Effector memory CD8-positive, alpha-beta T cell (primary cell): Measurements from ENCODE around the gene SLC27A3.
"Not testable (repeated sequence)": the region's sequence is repeated elsewhere in the genome, so short reads cannot be mapped to it uniquely, and the experiment has no call there.

Source experiments
- ATAC-seq: fragments of 150-1000 bp; cut with Tn5 transposase; replicated peaks from 2 replicates; pipeline ENCODE4 v1.10.0; 2021; ENCODE audit warnings: mild to moderate bottlenecking, moderate library complexity
- DNase-seq, 3 experiments: peaks; one replicate each; pipeline ENCODE4 v3.0.0; 2021
- H3K27ac Mint-ChIP-seq, 2 donors: one replicate each; pipeline ENCODE4 v1.8.0; 2022; ENCODE audit warnings: mild to moderate bottlenecking in 2 of 2, mixed read lengths in 2 of 2, moderate library complexity in 2 of 2
- H3K27me3 Mint-ChIP-seq, 2 donors: one replicate each; pipeline ENCODE4 v1.8.0; 2022; ENCODE audit warnings: mixed read lengths in 2 of 2
- H3K36me3 Mint-ChIP-seq: one replicate; pipeline ENCODE4 v1.8.0; 2022; ENCODE audit warnings: mild to moderate bottlenecking, moderate library complexity, mixed read lengths; ENCODE audit not compliant: insufficient read depth
- H3K4me1 Mint-ChIP-seq, 2 donors: one replicate each; pipeline ENCODE4 v1.8.0; 2022; ENCODE audit warnings: low read depth in 2 of 2, mixed read lengths in 2 of 2
- H3K4me3 Mint-ChIP-seq, 2 donors: one replicate each; pipeline ENCODE4 v1.8.0; 2022; ENCODE audit warnings: mild to moderate bottlenecking in 2 of 2, mixed read lengths in 2 of 2, moderate library complexity in 2 of 2
- H3K9me3 Mint-ChIP-seq, 2 donors: one replicate each; pipeline ENCODE4 v1.8.0; 2022; ENCODE audit warnings: mixed read lengths in 2 of 2

Gene SLC27A3

DNA sequence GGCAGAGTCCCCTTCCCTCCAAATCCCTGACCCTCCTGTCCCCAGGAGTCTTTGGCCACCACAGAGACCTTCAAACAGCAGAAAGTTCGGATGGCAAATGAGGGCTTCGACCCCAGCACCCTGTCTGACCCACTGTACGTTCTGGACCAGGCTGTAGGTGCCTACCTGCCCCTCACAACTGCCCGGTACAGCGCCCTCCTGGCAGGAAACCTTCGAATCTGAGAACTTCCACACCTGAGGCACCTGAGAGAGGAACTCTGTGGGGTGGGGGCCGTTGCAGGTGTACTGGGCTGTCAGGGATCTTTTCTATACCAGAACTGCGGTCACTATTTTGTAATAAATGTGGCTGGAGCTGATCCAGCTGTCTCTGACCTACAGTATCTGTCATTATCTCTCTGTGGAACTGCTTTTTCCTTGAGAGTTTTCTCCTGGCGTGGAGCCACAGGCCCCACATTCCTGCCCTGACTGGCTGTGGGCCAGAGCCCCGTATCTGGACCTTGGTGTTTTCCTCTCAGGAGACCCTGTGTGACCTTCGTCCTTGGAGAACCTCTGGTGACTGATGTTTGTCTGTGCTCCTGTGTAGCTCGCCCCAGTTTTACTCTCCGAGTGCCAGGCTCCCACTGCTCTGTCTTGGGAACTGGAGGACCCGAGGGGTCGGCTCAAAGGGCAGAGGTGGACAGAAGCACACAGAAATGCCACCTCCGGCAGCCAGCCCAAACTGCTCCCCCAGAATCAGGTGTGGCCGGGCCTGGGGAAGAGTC lies 4.8 kb downstream of the SLC27A3 start:
- H3K4me1 Mint-ChIP-seq, result peaks cover 21 to 25% of the 10 kb centered on the region in 2 donors
- H3K27me3 Mint-ChIP-seq, result no peaks in the 10 kb centered on the region
- ATAC-seq (no peak), DNase-seq (no peak)
- H3K4me3 Mint-ChIP-seq, result no peak overlapping the region
- H3K9me3 Mint-ChIP-seq, result no peaks in the 10 kb centered on the region
- H3K36me3 Mint-ChIP-seq, result peaks cover 18% of the 10 kb centered on the region
- H3K27ac Mint-ChIP-seq, result no peak overlapping the region

DNA sequence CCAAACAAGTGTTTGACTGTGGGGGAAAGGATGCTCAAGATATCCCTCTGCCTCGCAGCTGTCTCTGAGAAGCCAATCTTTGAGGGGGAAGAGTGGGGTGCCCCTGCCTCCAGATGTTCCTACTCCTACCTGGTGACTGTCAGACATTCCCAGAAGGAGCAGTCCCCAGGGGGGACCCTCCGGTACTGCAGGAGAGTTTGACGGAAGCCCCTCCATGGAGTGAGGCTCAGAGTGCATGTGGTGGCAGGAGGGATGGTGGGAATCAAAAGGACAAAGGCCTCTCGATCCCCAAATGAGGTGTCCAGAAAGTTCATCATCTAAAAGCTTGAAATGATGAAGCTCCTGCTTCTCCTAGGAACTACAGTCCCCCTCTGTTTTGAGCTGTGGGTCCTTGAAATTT lies 5.3 kb downstream of the SLC27A3 start:
- no peaks in the 10 kb centered on the region for H3K27me3 Mint-ChIP-seq
- peaks cover 13% of the 10 kb centered on the region for H3K36me3 Mint-ChIP-seq
- peaks cover 20 to 24% of the 10 kb centered on the region in 2 donors for H3K4me1 Mint-ChIP-seq
- no peaks in the 10 kb centered on the region for H3K9me3 Mint-ChIP-seq
- H3K4me3 Mint-ChIP-seq, result no peak overlapping the region
- no peak for DNase-seq
- ATAC-seq, result no peak
- no peak overlapping the region for H3K27ac Mint-ChIP-seq

DNA sequence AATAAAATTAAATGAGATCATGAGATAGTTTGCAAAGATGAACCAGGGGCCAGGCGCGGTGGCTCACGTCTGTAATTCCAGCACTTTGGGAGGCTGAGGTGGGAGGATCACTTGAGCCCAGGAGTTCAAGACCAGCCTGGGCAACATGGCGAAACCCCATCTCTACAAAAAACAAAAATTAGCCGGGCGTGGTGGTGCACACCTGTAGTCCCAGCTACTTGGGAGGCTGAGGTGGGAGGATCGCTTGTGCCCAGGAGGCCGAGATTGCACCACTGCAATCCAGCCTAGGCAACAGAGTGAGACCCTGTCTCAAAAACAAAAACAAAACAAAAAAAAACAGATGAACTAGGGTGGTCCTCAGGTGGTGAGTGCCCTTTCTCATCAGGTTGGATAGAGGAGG lies 7.4 kb downstream of the SLC27A3 start:
- ATAC-seq, H3K36me3 Mint-ChIP-seq, DNase-seq, H3K9me3 Mint-ChIP-seq, H3K27me3 Mint-ChIP-seq: not testable (repeated sequence)
- Mint-ChIP-seq H3K4me3 (peak overlapping the region; percentile 85 to 86), H3K4me1 (peaks cover 8 to 13% of the 10 kb centered on the region in 2 donors), H3K27ac (peak overlapping the region; percentile 85 to 96)

DNA sequence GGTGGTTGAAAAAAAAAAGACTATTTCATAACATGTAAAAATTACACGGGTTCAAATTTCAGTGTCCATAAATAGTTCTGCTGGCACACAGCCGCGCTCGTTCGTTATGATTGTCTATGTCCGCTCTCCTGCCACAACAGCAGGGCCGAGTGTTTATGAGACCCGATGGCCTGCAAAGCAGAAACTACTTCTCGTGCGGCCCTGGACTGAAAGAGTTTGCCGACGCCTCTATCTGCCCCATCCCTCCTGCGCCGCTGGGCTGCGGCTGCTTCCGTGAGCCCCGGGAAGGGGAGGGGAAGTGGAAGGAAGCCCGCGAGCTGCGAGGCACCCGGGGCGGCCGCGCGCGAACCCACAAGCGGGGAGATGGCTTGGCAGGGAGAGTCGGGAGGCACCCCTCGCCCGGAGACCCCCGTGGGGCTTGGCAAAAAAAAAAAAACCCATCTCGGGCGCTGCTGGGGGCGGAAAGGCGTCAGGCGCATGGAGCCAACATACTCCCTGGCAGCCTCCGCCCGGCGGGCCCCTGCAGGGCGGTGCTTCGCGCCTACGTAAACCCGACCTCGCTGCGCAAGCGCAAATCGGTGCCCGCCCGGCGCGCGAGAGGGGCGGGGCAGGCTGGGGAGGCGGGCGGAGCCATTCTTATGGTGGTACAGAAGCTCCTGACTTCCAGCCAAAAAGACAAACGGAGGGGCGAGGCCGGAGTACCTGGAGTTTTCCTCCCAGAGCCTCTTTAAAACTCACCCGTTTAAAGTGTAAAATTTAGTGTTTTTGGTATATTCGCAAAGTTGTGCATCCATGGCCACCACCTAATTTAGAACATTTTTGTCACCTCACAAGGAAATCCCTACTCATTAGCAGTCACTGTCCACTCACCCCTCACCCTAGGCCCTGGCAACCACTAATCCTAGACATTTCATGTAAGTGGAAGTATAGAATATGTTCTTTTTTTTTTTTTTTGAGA lies 8.3 kb downstream of the SLC27A3 start:
- DNase-seq (peak; percentile 88 to 90 (median 89)), ATAC-seq (peak; percentile 93)
- H3K9me3 Mint-ChIP-seq, result no peaks in the 10 kb centered on the region
- peaks cover 4 to 10% of the 10 kb centered on the region in 2 donors for H3K4me1 Mint-ChIP-seq
- H3K27ac Mint-ChIP-seq, result peak overlapping the region; percentile 85 to 96
- peak overlapping the region; percentile 85 to 86 for H3K4me3 Mint-ChIP-seq
- H3K27me3 Mint-ChIP-seq, result peaks cover 9 to 15% of the 10 kb centered on the region in 2 donors
- peaks cover 5% of the 10 kb centered on the region for H3K36me3 Mint-ChIP-seq

DNA sequence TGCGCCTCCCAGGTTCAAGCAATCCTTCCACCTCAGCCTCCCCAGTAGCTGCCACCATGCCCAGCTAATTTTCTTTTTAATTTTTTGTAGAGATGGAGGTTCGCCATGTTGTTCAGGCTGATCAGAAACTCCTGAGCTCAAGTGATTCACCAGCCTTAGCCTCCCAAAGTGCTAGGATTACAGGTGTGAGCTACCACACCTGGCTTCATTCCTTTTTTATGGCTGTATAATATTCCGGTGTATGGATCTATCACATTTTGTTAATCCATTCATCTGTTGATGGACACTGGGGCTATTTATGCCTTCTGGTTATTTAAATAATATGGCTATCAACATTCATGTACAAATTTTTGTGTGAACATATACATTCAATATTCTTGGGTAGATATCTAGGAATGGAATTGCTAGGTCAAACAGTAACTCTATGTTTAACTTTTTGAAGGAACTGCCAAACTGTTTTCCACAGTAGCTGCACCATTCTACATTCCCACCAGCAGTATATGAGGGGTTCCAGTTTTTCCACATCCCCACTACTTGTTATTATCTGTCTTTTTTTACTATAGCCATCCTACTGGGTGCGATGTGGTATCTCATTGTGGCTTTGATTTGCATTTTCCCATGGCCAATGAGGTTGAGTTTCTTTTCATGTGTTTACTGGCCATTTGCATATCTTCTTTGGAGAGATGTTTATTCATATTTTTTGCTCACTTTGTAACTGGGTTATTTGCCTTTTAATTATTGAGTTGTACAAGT lies 11.0 kb downstream of the SLC27A3 start:
- ATAC-seq, result no peak
- H3K4me1 Mint-ChIP-seq, result peaks cover 0 to 26% of the 10 kb centered on the region in 2 donors
- H3K27me3 Mint-ChIP-seq, result peaks cover 17 to 29% of the 10 kb centered on the region in 2 donors
- H3K4me3 Mint-ChIP-seq, result no peak overlapping the region
- no peak overlapping the region for H3K27ac Mint-ChIP-seq
- DNase-seq, result no peak
- H3K36me3 Mint-ChIP-seq, result peaks cover 9% of the 10 kb centered on the region
- no peaks in the 10 kb centered on the region for H3K9me3 Mint-ChIP-seq

DNA sequence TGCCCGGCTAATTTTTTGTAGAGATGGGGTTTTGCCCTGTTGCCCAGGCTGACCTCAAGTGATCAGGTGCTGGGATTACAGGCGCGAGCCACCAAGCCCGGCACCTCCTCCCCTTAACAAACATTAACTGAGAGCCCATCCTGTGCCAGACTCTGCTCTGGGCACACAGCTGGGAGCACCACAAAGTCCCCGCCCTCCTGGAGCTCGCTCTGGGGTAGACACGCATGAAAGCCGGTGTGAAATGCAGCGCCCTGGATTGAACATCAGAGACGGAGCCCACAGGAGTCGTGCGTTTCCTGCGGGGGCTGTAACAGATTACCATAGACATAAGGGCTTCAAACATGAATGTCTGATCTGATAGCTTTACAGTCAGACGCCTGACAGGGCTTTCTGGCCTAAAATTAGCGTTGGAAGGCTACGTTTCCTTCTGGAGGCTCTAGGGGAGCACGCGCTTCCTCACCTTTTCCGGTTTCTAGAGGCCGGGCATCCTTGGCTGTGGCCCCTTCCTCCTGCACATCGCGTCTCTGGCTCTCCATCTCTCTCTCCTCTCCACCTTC lies 14.3 kb downstream of the SLC27A3 start:
- H3K36me3 Mint-ChIP-seq, result peaks cover 3% of the 10 kb centered on the region
- H3K27ac Mint-ChIP-seq, result peak overlapping the region; percentile 27 to 79
- H3K9me3 Mint-ChIP-seq, result no peaks in the 10 kb centered on the region
- DNase-seq, result no peak
- H3K27me3 Mint-ChIP-seq, result peaks cover 17 to 29% of the 10 kb centered on the region in 2 donors
- H3K4me3 Mint-ChIP-seq, result peak overlapping the region in 1 of 2 donors; percentile 21
- peak; percentile 36 for ATAC-seq
- H3K4me1 Mint-ChIP-seq, result peaks cover 5 to 22% of the 10 kb centered on the region in 2 donors

DNA sequence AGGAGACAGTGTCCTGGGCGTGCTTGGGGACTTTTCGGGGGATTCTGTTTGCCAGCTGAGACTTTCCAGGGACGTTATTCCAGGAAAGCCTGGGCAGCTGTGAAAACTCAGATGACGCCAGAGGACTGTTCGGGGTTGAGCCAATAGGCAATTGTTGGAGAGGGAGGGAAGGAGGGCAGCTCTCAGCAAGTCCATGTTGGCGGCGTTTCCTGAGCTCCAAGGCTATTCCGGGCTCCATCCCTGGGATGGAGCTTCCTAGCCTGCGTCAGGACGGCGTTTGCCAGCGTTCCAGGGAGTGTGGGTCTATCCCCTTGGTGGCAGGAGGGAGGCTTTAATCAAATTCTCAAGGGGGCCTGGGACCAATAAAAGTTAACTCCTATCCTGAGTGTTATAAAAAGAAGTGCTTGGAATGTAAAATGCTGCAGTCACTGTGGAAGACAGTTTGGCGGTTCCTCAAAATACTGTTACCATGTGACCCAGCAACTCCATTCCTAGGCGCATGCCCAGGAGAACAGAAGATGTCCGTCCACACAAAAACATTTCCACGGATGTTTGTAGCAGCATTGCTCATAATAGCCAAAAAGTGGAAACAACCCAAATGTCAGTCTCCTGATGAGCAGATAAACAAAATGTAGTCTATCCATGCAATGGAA lies 15.2 kb downstream of the SLC27A3 start:
- no peak for DNase-seq

GRCh38 chr1:153790966-153791647 lies 15.9 kb downstream of the SLC27A3 start:
- peak; percentile 82 for ATAC-seq
- no peaks in the 10 kb centered on the region for H3K9me3 Mint-ChIP-seq
- no peak for DNase-seq
- peak overlapping the region in 1 of 2 donors; percentile 0 for H3K4me3 Mint-ChIP-seq
- peaks cover 8 to 29% of the 10 kb centered on the region in 2 donors for H3K4me1 Mint-ChIP-seq
- peaks cover 3% of the 10 kb centered on the region for H3K36me3 Mint-ChIP-seq
- peaks cover 17 to 29% of the 10 kb centered on the region in 2 donors for H3K27me3 Mint-ChIP-seq
- peak overlapping the region; percentile 2 to 41 for H3K27ac Mint-ChIP-seq

More for the DNA sequence above, 15.2 kb downstream of the SLC27A3 start:
- Mint-ChIP-seq H3K4me1 (peaks cover 8 to 27% of the 10 kb centered on the region in 2 donors), H3K27ac (peak overlapping the region; percentile 27 to 79), H3K36me3 (peaks cover 3% of the 10 kb centered on the region), H3K9me3 (no peaks in the 10 kb centered on the region), H3K27me3 (peaks cover 17 to 29% of the 10 kb centered on the region in 2 donors), H3K4me3 (peak overlapping the region in 1 of 2 donors; percentile 0)
- ATAC-seq, result no peak

DNA sequence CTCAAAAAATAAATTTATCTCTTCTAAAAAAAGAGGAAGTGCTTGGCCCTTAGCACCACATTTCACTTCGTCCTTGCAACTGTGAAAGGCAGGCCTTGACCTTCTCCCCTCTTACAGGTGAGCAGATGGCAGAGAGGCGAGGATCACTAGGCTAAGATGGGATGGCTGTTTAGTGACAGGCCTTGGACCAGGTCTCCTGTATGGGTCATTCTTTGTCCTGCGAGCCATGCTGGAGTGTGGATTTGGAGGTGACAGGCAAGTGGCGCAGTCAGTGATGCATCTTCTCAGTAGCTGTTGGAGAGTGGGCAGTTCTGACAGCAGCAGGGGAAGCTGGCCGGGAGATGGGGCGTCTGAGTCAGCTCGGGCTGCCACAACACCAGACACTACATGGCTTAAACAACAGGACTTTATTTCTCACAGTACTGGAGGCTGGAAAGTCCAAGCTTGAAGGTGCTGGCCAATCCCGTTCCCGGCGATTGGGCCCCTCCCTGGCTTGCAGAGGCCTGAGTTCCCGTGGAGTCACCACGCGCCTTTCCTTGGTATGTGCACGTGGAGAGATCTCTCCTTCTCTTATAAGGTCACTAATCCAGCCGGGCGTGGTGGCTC lies 16.5 kb downstream of the SLC27A3 start:
- no peak overlapping the region for H3K4me3 Mint-ChIP-seq
- peaks cover 12 to 36% of the 10 kb centered on the region in 2 donors for H3K4me1 Mint-ChIP-seq
- H3K9me3 Mint-ChIP-seq, result no peaks in the 10 kb centered on the region
- no peak for DNase-seq
- H3K27me3 Mint-ChIP-seq, result peaks cover 17 to 29% of the 10 kb centered on the region in 2 donors
- peaks cover 3% of the 10 kb centered on the region for H3K36me3 Mint-ChIP-seq
- ATAC-seq, result no peak
- H3K27ac Mint-ChIP-seq, result peak overlapping the region in 1 of 2 donors; percentile 2

- Mint-ChIP-seq H3K36me3 (peaks cover 3% of the 10 kb centered on the region), H3K4me3 (no peak overlapping the region), H3K27ac (no peak overlapping the region), H3K27me3 (peaks cover 15 to 23% of the 10 kb centered on the region in 2 donors), H3K9me3 (no peaks in the 10 kb centered on the region), H3K4me1 (peaks cover 18 to 41% of the 10 kb centered on the region in 2 donors)
- no peak for DNase-seq
- no peak for ATAC-seq
These were observed 17.4 kb downstream of the SLC27A3 start for GRCh38 chr1:153792631-153793041.

- no peak overlapping the region for H3K4me3 Mint-ChIP-seq
- peaks cover 8 to 15% of the 10 kb centered on the region in 2 donors for H3K27me3 Mint-ChIP-seq
- H3K9me3 Mint-ChIP-seq, result no peaks in the 10 kb centered on the region
- no peak for DNase-seq
- H3K4me1 Mint-ChIP-seq, result peaks cover 18 to 41% of the 10 kb centered on the region in 2 donors
- ATAC-seq, result no peak
- peaks cover 3% of the 10 kb centered on the region for H3K36me3 Mint-ChIP-seq
- peak overlapping the region in 1 of 2 donors; percentile 63 for H3K27ac Mint-ChIP-seq
These were observed 18.2 kb downstream of the SLC27A3 start for GRCh38 chr1:153793261-153793972.
